GM21576 (cell line): Measurements from ENCODE around the gene RFXAP.
"Not testable (repeated sequence)": the region's sequence is repeated elsewhere in the genome, so short reads cannot be mapped to it uniquely, and the experiment has no call there.

Experiments
- ATAC-seq: cut with Tn5 transposase; IDR thresholded peaks from one replicate; pipeline ENCODE4 v1.9.1; 2021; ENCODE audit warnings: mild to moderate bottlenecking, moderate library complexity; ENCODE audit not compliant: unreplicated experiment

The RFXAP gene

GRCh38 chr13:36818804-36819738 is at the start of gene RFXAP:
Gene RFXAP, plus strand, starts transcription at chr13:36819222. Its CDS starts 136 bp downstream, at chr13:36819358.
- ATAC-seq, result peak; percentile 74

GRCh38 chr13:36769545-36769944 is 49.5 kb upstream of the RFXAP start:
- ATAC-seq, result no peak

GRCh38 chr13:36770741-36771140 is 48.3 kb upstream of the RFXAP start:
- no peak for ATAC-seq

- no peak for ATAC-seq
Measured at GRCh38 chr13:36772853-36773252, 46.2 kb upstream of the RFXAP start.

- ATAC-seq, result no peak
Measured at GRCh38 chr13:36774931-36775330, 44.1 kb upstream of the RFXAP start.

GRCh38 chr13:36776175-36776574 is 42.8 kb upstream of the RFXAP start:
- ATAC-seq, result no peak

- no peak for ATAC-seq
Measured at GRCh38 chr13:36778083-36778671, 40.8 kb upstream of the RFXAP start.

GRCh38 chr13:36783890-36784289 is 35.1 kb upstream of the RFXAP start:
- no peak for ATAC-seq

- not testable (repeated sequence) for ATAC-seq
Measured at GRCh38 chr13:36786175-36786574, 32.8 kb upstream of the RFXAP start.

GRCh38 chr13:36787181-36787580 is 31.8 kb upstream of the RFXAP start:
- ATAC-seq, result no peak

- ATAC-seq, result no peak
Measured at GRCh38 chr13:36788276-36788675, 30.7 kb upstream of the RFXAP start.

GRCh38 chr13:36789061-36789460 is 30.0 kb upstream of the RFXAP start:
- ATAC-seq, result no peak

GRCh38 chr13:36789730-36790129 is 29.3 kb upstream of the RFXAP start:
- no peak for ATAC-seq

GRCh38 chr13:36794706-36795105 is 24.3 kb upstream of the RFXAP start:
- ATAC-seq, result no peak

GRCh38 chr13:36795463-36795862 is 23.6 kb upstream of the RFXAP start:
- no peak for ATAC-seq

GRCh38 chr13:36796052-36796451 is 23.0 kb upstream of the RFXAP start:
- ATAC-seq, result no peak

- ATAC-seq, result no peak
Measured at GRCh38 chr13:36801035-36801434, 18.0 kb upstream of the RFXAP start.

- no peak for ATAC-seq
Measured at GRCh38 chr13:36804588-36804987, 14.4 kb upstream of the RFXAP start.

GRCh38 chr13:36806102-36806501 is 12.9 kb upstream of the RFXAP start:
- peak; percentile 70 for ATAC-seq

GRCh38 chr13:36807616-36808015 is 11.4 kb upstream of the RFXAP start:
- ATAC-seq, result no peak

- no peak for ATAC-seq
Measured at GRCh38 chr13:36813225-36813624, 5.8 kb upstream of the RFXAP start.

- no peak for ATAC-seq
Measured at GRCh38 chr13:36814465-36814864, 4.6 kb upstream of the RFXAP start.
